ENCODE results near the gene FBXW8.

The FBXW8 gene

DNA sequence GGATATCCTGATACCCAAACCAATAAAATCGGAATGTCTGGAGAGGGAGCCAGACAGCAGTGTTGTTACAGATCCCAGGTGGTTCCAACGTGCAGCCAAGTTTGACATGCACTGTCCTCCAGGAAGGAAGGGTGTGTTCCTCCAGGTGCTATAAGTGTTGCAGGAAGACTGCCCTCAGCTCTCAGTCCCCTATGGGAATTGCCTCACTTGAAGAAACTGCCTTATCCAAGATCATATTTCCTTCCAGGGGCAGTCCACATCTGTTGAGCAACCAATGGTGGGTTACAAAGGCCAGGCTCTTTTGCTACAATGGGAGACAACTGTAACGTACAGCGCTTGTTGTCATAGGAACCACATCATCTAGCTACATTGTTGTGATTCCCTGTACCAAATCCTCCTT is 13.3 kb upstream of the FBXW8 start (continued):
- TF ChIP-seq PATZ1 (CRISPR knock-in tag; IDR thresholded peaks at IDR 0.05; ENCODE audit: borderline replicate concordance) = no peak
- no peak for TF ChIP-seq RARB (CRISPR knock-in tag; IDR thresholded peaks at IDR 0.05)
- no peak for TF ChIP-seq SNAI2 (CRISPR knock-in tag; IDR thresholded peaks at IDR 0.05)
- no peak for TF ChIP-seq ZC3H10 (CRISPR knock-in tag; IDR thresholded peaks at IDR 0.05)

DNA sequence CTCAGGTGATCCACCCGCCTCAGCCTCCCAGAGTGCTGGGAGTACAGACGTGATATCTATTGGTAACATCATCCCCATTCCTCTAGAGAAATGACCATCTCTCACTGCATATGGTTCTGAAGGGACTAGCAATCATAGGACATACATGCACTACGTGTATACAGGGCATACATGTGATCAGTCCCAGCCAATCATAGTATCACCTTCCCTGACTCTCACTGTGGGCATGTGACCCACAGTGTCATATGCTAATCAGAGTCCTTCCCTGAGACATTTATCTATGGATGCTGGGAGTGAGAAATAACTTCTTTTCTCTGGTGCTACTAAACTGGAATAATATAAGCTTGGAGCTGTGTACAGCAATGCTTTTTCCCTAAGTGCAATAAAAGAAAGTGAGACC is 12.1 kb upstream of the FBXW8 start:
- no peak; the same call in 2 of the 3 replicates for ATAC-seq
- no peak for TF ChIP-seq TOX (CRISPR knock-in tag; IDR thresholded peaks at IDR 0.05; ENCODE audit: borderline replicate concordance)
- TF ChIP-seq PPARA (CRISPR knock-in tag; IDR thresholded peaks at IDR 0.05; ENCODE audit: borderline replicate concordance) = no peak
- TF ChIP-seq, protein P1, sequence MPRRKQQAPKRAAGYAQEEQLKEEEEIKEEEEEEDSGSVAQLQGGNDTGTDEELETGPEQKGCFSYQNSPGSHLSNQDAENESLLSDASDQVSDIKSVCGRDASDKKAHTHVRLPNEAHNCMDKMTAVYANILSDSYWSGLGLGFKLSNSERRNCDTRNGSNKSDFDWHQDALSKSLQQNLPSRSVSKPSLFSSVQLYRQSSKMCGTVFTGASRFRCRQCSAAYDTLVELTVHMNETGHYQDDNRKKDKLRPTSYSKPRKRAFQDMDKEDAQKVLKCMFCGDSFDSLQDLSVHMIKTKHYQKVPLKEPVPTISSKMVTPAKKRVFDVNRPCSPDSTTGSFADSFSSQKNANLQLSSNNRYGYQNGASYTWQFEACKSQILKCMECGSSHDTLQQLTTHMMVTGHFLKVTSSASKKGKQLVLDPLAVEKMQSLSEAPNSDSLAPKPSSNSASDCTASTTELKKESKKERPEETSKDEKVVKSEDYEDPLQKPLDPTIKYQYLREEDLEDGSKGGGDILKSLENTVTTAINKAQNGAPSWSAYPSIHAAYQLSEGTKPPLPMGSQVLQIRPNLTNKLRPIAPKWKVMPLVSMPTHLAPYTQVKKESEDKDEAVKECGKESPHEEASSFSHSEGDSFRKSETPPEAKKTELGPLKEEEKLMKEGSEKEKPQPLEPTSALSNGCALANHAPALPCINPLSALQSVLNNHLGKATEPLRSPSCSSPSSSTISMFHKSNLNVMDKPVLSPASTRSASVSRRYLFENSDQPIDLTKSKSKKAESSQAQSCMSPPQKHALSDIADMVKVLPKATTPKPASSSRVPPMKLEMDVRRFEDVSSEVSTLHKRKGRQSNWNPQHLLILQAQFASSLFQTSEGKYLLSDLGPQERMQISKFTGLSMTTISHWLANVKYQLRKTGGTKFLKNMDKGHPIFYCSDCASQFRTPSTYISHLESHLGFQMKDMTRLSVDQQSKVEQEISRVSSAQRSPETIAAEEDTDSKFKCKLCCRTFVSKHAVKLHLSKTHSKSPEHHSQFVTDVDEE (CRISPR knock-in tag; IDR thresholded peaks at IDR 0.05) = no peak
- no peak for TF ChIP-seq CSRNP3 (CRISPR knock-in tag; IDR thresholded peaks at IDR 0.05)
- no peak for TF ChIP-seq TCF4 (CRISPR knock-in tag; IDR thresholded peaks at IDR 0.05; ENCODE audit: borderline replicate concordance)
- no peak for TF ChIP-seq ARNTL (CRISPR knock-in tag; IDR thresholded peaks at IDR 0.05; ENCODE audit: borderline replicate concordance, low read depth)
- no peak for TF ChIP-seq RARB (CRISPR knock-in tag; IDR thresholded peaks at IDR 0.05)
- TF ChIP-seq, protein P2, sequence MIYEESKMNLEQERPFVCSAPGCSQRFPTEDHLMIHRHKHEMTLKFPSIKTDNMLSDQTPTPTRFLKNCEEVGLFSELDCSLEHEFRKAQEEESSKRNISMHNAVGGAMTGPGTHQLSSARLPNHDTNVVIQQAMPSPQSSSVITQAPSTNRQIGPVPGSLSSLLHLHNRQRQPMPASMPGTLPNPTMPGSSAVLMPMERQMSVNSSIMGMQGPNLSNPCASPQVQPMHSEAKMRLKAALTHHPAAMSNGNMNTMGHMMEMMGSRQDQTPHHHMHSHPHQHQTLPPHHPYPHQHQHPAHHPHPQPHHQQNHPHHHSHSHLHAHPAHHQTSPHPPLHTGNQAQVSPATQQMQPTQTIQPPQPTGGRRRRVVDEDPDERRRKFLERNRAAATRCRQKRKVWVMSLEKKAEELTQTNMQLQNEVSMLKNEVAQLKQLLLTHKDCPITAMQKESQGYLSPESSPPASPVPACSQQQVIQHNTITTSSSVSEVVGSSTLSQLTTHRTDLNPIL (CRISPR knock-in tag; IDR thresholded peaks at IDR 0.05; ENCODE audit: low read depth) = no peak
- no peak for TF ChIP-seq ZC3H10 (CRISPR knock-in tag; IDR thresholded peaks at IDR 0.05)
- TF ChIP-seq ZNF565 (CRISPR knock-in tag; conservative IDR thresholded peaks at IDR 0.05; ENCODE audit: low read depth) = no peak
- no peak for TF ChIP-seq CSDC2 (CRISPR knock-in tag; IDR thresholded peaks at IDR 0.05)
- TF ChIP-seq ZFP30 (CRISPR knock-in tag; IDR thresholded peaks at IDR 0.05) = no peak

DNA sequence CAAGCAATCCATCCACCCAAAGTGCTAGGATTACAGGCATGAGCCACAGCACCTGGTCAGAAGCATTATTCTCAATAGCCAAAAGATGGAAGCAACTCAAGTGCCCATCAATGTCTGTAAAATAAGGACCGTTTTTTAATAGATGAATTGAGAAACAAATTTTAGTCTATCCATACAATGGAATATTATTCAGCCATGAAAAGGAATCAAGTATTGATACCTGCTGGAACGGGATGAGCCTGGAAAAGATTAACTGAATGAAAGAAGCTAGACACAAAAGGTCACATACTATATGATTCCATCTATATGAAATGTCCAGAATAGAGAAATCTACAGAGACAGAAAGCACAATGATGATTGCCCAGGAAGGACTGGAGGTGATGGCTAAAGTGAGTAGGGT is 9.1 kb upstream of the FBXW8 start:
- ATAC-seq = no peak
- TF ChIP-seq ARNTL (CRISPR knock-in tag; IDR thresholded peaks at IDR 0.05; ENCODE audit: borderline replicate concordance, low read depth) (no peak), BACH2 (CRISPR knock-in tag; IDR thresholded peaks at IDR 0.05; ENCODE audit: borderline replicate concordance) (no peak), ZC3H10 (CRISPR knock-in tag; IDR thresholded peaks at IDR 0.05) (no peak), ZNF565 (CRISPR knock-in tag; conservative IDR thresholded peaks at IDR 0.05; ENCODE audit: low read depth) (no peak), SNAI2 (CRISPR knock-in tag; IDR thresholded peaks at IDR 0.05) (no peak), TOX (CRISPR knock-in tag; IDR thresholded peaks at IDR 0.05; ENCODE audit: borderline replicate concordance) (no peak), CSDC2 (CRISPR knock-in tag; IDR thresholded peaks at IDR 0.05) (no peak)

GRCh38 chr12:116903818-116904217 is 6.9 kb upstream of the FBXW8 start:
- no peak for ATAC-seq
- TF ChIP-seq, protein P1 (CRISPR knock-in tag; IDR thresholded peaks at IDR 0.05) = no peak
- TF ChIP-seq ZNF565 (CRISPR knock-in tag; conservative IDR thresholded peaks at IDR 0.05; ENCODE audit: low read depth) = no peak
- no peak for TF ChIP-seq POU6F1 (CRISPR knock-in tag; IDR thresholded peaks at IDR 0.05; ENCODE audit: borderline replicate concordance, low read depth)
- no peak for TF ChIP-seq ZNF70 (CRISPR knock-in tag; IDR thresholded peaks at IDR 0.05)
- TF ChIP-seq ESRRG (CRISPR knock-in tag; IDR thresholded peaks at IDR 0.05) = no peak
- no peak for TF ChIP-seq TOX (CRISPR knock-in tag; IDR thresholded peaks at IDR 0.05; ENCODE audit: borderline replicate concordance)
- no peak for TF ChIP-seq ZFP30 (CRISPR knock-in tag; IDR thresholded peaks at IDR 0.05)
- no peak for TF ChIP-seq RARB (CRISPR knock-in tag; IDR thresholded peaks at IDR 0.05)
- TF ChIP-seq SNAI2 (CRISPR knock-in tag; IDR thresholded peaks at IDR 0.05) = no peak
- TF ChIP-seq ARNTL (CRISPR knock-in tag; IDR thresholded peaks at IDR 0.05; ENCODE audit: borderline replicate concordance, low read depth) = no peak
